Prostate gland (tissue), 2 donors: ENCODE results near the gene DHX30. TPM values are rescaled to one million over a fixed set of nuclear protein-coding genes. Genes with fewer than 3 reads are reported as not detected.

Experiments used
- DNase-seq: peaks from one replicate; pipeline ENCODE4 v3.0.0-alpha.2; 2019; ENCODE audit warnings: low spot score
- H3K27ac ChIP-seq, 2 donors: fragments of 200-600 bp; sonication (generic); 2 replicates each; pipeline ENCODE4 v1.5.1; 2017 to 2019
- H3K27me3 ChIP-seq: fragments of 200-600 bp; sonication (generic); replicated peaks from 2 replicates; pipeline ENCODE4 v1.5.1; 2019; ENCODE audit not compliant: insufficient read depth
- H3K36me3 ChIP-seq, 2 donors: fragments of 200-600 bp; sonication (generic); 1 replicate in 1 of 2; 2 replicates in 1 of 2; pipeline versions ENCODE4 v1.5.1 to v1.8.1; 2017 to 2019
- H3K4me1 ChIP-seq: fragments of 200-600 bp; sonication (generic); replicated peaks from 2 replicates; pipeline ENCODE4 v1.5.1; 2019
- H3K4me3 ChIP-seq, 2 donors: fragments of 200-600 bp; sonication (generic); 2 replicates each; pipeline ENCODE4 v1.5.1; 2017 to 2019
- H3K9me3 ChIP-seq: fragments of 200-600 bp; sonication (generic); 2 replicates; pipeline ENCODE4 v1.5.1; 2017
- POLR2A ChIP-seq: fragments of 450-650 bp; IDR thresholded peaks from one replicate; pipeline ENCODE4 v1.6.1; 2016; ENCODE audit warnings: antibody characterized with exemption, mild to moderate bottlenecking
- POLR2AphosphoS5 ChIP-seq: sonication (generic); formaldehyde crosslinking; IDR thresholded peaks from one replicate; pipeline ENCODE4 v1.6.1; 2017; ENCODE audit warnings: antibody characterized with exemption
- WGBS: methylation state at CpG from one replicate; pipeline ENCODE4 v1.1.5; 2018; 5-methylcytosine and 5-hydroxymethylcytosine counted together
- intact Hi-C: fragments of 100-400 bp; cut with DNase I; formaldehyde crosslinking; loops from one replicate; pipeline ENCODE4 v1.14.2; 2022
- total RNA-seq, 2 donors: library from RNA; depleted of rRNA; stranded (reverse); fragments of >200 nt; gene quantifications; one replicate each; pipeline ENCODE4 v1.1.0, GENCODE V29; 2016
- TF ChIP-seq, protein P1 (sequence below), 4 experiments: fragments of 200-600 bp in 2 of 4; fragments of 450-650 bp in 2 of 4; sonication (generic) in 2 of 4; IDR thresholded peaks; 1 replicate in 3 of 4; 2 replicates in 1 of 4; pipeline ENCODE4 v1.5.1; 2016 to 2019; ENCODE audit warnings: antibody characterized with exemption in 4 of 4, mild to moderate bottlenecking in 2 of 4, moderate library complexity in 2 of 4

DHX30 gene
- total RNA-seq, 2 donors from 2014 or later = 72.9 to 107 TPM

DNA sequence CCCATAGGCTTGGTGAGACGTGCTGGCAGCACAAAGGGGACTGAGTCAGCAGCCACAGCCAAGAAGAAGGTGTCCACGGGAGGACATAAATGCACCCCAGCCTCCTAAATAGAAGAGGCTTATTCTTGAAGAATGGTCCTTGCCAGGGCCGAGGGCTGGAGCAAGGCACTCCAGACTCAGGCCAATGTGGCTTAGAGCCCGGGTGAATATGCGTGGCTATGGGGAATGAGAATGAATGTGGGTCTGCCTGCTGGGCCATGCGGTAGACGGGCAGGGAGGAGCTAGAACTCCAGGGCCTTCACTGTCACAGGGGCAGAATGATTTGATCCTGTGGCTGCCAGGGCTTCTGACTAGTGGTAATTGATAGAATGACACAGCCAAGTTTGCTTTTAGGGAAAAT lies 34.0 kb downstream of the DHX30 start:
- no peak overlapping the region for H3K4me3 ChIP-seq
- no peak overlapping the region for H3K27ac ChIP-seq
- H3K9me3 ChIP-seq = no peaks in the 10 kb centered on the region
- no peaks in the 10 kb centered on the region for H3K4me1 ChIP-seq
- TF ChIP-seq POLR2AphosphoS5 = no peak
- TF ChIP-seq POLR2A = no peak
- TF ChIP-seq, protein P1, sequence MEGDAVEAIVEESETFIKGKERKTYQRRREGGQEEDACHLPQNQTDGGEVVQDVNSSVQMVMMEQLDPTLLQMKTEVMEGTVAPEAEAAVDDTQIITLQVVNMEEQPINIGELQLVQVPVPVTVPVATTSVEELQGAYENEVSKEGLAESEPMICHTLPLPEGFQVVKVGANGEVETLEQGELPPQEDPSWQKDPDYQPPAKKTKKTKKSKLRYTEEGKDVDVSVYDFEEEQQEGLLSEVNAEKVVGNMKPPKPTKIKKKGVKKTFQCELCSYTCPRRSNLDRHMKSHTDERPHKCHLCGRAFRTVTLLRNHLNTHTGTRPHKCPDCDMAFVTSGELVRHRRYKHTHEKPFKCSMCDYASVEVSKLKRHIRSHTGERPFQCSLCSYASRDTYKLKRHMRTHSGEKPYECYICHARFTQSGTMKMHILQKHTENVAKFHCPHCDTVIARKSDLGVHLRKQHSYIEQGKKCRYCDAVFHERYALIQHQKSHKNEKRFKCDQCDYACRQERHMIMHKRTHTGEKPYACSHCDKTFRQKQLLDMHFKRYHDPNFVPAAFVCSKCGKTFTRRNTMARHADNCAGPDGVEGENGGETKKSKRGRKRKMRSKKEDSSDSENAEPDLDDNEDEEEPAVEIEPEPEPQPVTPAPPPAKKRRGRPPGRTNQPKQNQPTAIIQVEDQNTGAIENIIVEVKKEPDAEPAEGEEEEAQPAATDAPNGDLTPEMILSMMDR (IDR thresholded peaks at IDR 0.05) = no peak
- WGBS = 75% methylated on average over 7 of the region's 7 CpGs
- DNase-seq = no peak
- H3K36me3 ChIP-seq = peaks cover 0 to 21% of the 10 kb centered on the region in 2 donors
- no peaks in the 10 kb centered on the region for H3K27me3 ChIP-seq
- intact Hi-C loops = loop anchor here (1.0 to 5.0 kb wide), 2 partner anchors 153 to 315 kb away; no protein-coding TSS in a partner anchor

DNA sequence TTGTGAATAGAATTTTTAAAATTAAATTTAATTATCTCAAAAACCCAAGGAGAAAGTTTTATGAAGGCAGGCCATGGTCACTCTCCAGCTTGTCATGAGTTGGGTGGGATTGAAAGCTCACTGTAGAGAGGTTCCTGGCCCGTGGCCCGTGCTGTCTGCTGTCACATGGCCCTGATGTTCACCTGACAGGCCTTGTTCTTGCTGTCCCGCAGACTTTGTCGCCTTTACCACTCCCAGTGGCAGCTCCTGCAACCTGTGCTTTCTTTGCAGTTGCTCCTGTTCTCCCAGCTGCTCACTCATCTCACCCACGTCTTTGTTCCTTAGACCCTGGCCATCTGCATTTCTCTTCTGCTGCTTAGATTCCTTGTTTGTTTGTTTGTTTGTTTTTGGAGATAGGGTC lies 35.6 kb downstream of the DHX30 start:
- H3K4me3 ChIP-seq = no peak overlapping the region
- H3K4me1 ChIP-seq = no peaks in the 10 kb centered on the region
- no peak for TF ChIP-seq POLR2AphosphoS5
- TF ChIP-seq, protein P1 (IDR thresholded peaks at IDR 0.05) = no peak
- no peak for TF ChIP-seq POLR2A
- WGBS = 91% methylated on average over 5 of the region's 5 CpGs
- H3K9me3 ChIP-seq = no peaks in the 10 kb centered on the region
- H3K36me3 ChIP-seq = peaks cover 0 to 31% of the 10 kb centered on the region in 2 donors
- no peak overlapping the region for H3K27ac ChIP-seq
- H3K27me3 ChIP-seq = no peaks in the 10 kb centered on the region
- intact Hi-C loops = loop anchor here (5.0 kb wide), 1 partner anchor 314 kb away; no protein-coding TSS in a partner anchor
- DNase-seq = no peak

DNA sequence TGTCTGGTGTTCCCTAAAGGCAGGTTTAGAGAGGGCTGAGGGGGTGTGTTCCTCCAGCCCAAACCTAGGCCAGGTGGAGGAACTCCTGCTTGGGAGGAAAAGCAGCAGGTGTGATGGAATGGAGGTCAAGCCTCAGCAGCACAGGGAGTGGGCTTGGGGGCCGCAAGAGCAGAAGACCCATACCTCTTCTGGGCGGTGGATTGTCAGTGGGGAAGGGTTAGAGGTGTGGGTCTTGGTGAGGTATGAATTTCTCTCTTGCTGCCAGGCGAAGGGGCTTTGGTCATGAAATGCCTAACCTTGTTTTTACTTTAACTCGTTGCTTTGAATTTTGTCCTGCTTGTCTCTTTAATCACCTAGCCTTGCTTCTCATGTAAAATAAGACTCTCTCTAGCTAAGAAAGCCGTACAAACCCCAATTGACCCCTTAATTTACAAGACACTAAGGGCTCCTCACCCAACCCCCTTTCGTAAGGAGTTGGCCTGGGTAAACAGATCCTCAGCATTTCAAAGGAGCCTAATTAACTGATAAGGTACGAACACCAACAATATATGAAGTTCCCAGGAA lies 38.9 kb downstream of the DHX30 start:
- H3K4me3 ChIP-seq = no peak overlapping the region

DNA sequence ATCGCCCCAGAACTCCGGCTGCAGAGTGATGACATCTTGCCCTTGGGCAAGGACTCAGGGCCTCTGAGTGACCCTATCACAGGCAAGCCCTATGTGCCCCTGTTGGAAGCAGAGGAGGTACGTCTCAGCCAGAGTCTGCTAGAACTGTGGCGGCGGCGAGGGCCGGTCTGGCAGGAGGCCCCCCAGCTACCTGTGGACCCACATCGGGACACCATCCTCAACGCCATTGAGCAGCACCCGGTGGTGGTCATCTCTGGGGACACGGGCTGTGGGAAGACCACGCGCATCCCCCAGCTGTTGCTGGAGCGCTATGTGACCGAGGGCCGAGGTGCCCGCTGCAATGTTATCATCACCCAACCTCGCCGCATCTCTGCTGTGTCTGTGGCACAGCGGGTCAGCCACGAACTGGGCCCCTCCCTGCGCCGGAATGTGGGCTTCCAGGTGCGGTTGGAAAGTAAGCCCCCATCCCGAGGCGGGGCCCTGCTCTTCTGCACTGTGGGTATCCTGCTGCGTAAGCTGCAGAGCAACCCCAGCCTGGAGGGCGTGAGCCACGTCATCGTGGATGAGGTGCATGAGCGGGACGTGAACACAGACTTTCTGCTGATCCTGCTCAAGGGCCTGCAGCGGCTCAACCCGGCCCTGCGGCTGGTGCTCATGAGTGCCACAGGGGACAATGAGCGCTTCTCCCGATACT lies 43.4 kb downstream of the DHX30 start:
- H3K9me3 ChIP-seq = no peaks in the 10 kb centered on the region
- H3K4me3 ChIP-seq = no peak overlapping the region
- no peaks in the 10 kb centered on the region for H3K4me1 ChIP-seq
- H3K36me3 ChIP-seq = peaks cover 11 to 56% of the 10 kb centered on the region in 2 donors
- TF ChIP-seq, protein P1 (IDR thresholded peaks at IDR 0.05) = no peak
- TF ChIP-seq POLR2A (no peak), POLR2AphosphoS5 (no peak)
- H3K27me3 ChIP-seq = no peaks in the 10 kb centered on the region
- WGBS = 95% methylated on average over 32 of the region's 37 CpGs
- DNase-seq = no peak
- H3K27ac ChIP-seq = no peak overlapping the region
- intact Hi-C loops = no loop called here

More for the DNA sequence above, 38.9 kb downstream of the DHX30 start:
- intact Hi-C loops = no loop called here
- H3K4me1 ChIP-seq = no peaks in the 10 kb centered on the region
- no peak overlapping the region for H3K27ac ChIP-seq
- peaks cover 7 to 36% of the 10 kb centered on the region in 2 donors for H3K36me3 ChIP-seq
- no peaks in the 10 kb centered on the region for H3K9me3 ChIP-seq
- 70% methylated on average over 7 of the region's 7 CpGs for WGBS
- TF ChIP-seq POLR2A (no peak), POLR2AphosphoS5 (no peak)
- TF ChIP-seq, protein P1 (IDR thresholded peaks at IDR 0.05) = no peak
- no peaks in the 10 kb centered on the region for H3K27me3 ChIP-seq
- DNase-seq = no peak

DNA sequence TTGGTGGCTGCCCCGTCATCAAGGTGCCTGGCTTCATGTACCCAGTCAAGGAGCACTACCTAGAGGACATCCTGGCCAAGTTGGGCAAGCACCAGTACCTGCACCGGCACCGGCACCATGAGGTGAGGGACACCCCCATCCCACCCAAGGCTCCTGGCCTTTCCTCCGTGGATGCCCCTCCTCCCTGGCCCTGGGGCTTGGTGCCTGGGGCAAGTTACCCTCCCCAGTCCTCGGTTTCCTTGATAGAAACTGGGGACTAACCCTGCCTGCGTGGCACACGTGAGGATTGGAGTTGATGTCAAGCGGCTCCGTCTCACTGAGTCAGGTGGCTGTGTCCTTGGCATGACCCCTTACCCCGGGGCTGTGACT lies 43.9 kb downstream of the DHX30 start:
- H3K27ac ChIP-seq = no peak overlapping the region
- DNase-seq = no peak
- TF ChIP-seq, protein P1 (IDR thresholded peaks at IDR 0.05) = no peak
- no peak for TF ChIP-seq POLR2AphosphoS5
- H3K27me3 ChIP-seq = no peaks in the 10 kb centered on the region
- 79% methylated on average over 10 of the region's 10 CpGs for WGBS
- H3K9me3 ChIP-seq = no peaks in the 10 kb centered on the region
- intact Hi-C loops = no loop called here
- H3K4me3 ChIP-seq = no peak overlapping the region
- no peaks in the 10 kb centered on the region for H3K4me1 ChIP-seq
- peaks cover 11 to 50% of the 10 kb centered on the region in 2 donors for H3K36me3 ChIP-seq
